KMS-11 (cell line): ENCODE data around the gene ZFP62.

Experiments used
- H2AFZ ChIP-seq: fragments of 200-600 bp; sonication (generic); 2 replicates; pipeline ENCODE4 v1.6.1; 2016; ENCODE audit warnings: antibody characterized with exemption, mixed run types, low read depth
- H3K27ac ChIP-seq: fragments of 200-600 bp; sonication (generic); 2 replicates; pipeline ENCODE4 v1.6.1; 2016; ENCODE audit warnings: mild to moderate bottlenecking, mixed run types
- H3K27me3 ChIP-seq: fragments of 200-600 bp; sonication (generic); 2 replicates; pipeline ENCODE4 v1.6.1; 2017; ENCODE audit warnings: mild to moderate bottlenecking, low read depth, mixed run types, moderate library complexity; ENCODE audit not compliant: insufficient read depth
- H3K36me3 ChIP-seq: fragments of 200-600 bp; sonication (generic); 2 replicates; pipeline ENCODE4 v1.6.1; 2017; ENCODE audit warnings: mild to moderate bottlenecking, mixed run types; ENCODE audit not compliant: insufficient read depth
- H3K4me1 ChIP-seq: fragments of 200-600 bp; sonication (generic); 2 replicates; pipeline ENCODE4 v1.6.1; 2016; ENCODE audit warnings: mild to moderate bottlenecking, low read depth, mixed run types; ENCODE audit not compliant: poor library complexity, severe bottlenecking
- H3K4me2 ChIP-seq: fragments of 200-600 bp; sonication (generic); 2 replicates; pipeline ENCODE4 v1.7.0; 2016; ENCODE audit warnings: mild to moderate bottlenecking, mixed run types
- H3K4me3 ChIP-seq: fragments of 200-600 bp; sonication (generic); IDR thresholded peaks from 2 replicates; pipeline ENCODE4 v1.6.1; 2017; ENCODE audit warnings: low read depth, low read length, mixed read lengths; ENCODE audit not compliant: insufficient read depth
- H3K79me2 ChIP-seq: fragments of 200-600 bp; sonication (generic); 2 replicates; pipeline ENCODE4 v1.6.1; 2016; ENCODE audit warnings: low read depth, mixed run types; ENCODE audit not compliant: insufficient read depth
- H3K9ac ChIP-seq: fragments of 200-600 bp; sonication (generic); 2 replicates; pipeline ENCODE4 v1.6.1; 2016; ENCODE audit warnings: mild to moderate bottlenecking, mixed run types
- H4K20me1 ChIP-seq: fragments of 200-600 bp; sonication (generic); 2 replicates; pipeline ENCODE4 v1.6.1; 2016; ENCODE audit warnings: mild to moderate bottlenecking, mixed run types; ENCODE audit not compliant: insufficient read depth
- CTCF ChIP-seq: fragments of 200-600 bp; sonication (generic); conservative IDR thresholded peaks from 2 replicates; pipeline ENCODE4 v1.6.1; 2017; ENCODE audit warnings: low read depth, mild to moderate bottlenecking, antibody characterized with exemption, low read length, moderate library complexity, mixed read lengths

ZFP62 gene

GRCh38 chr5:180839935-180840334 lies 21.1 kb downstream of the ZFP62 start:
- Histone ChIP-seq H3K9ac (no peak overlapping the region), H3K27me3 (no peaks in the 10 kb centered on the region), H3K4me3 (no peak overlapping the region), H3K4me2 (no peak overlapping the region), H3K4me1 (no peaks in the 10 kb centered on the region), H2AFZ (no peak overlapping the region), H3K36me3 (no peaks in the 10 kb centered on the region; the same call in 1 of the 2 replicates), H4K20me1 (no peaks in the 10 kb centered on the region), H3K79me2 (no peaks in the 10 kb centered on the region), H3K27ac (no peak overlapping the region)
- TF ChIP-seq CTCF = no peak

GRCh38 chr5:180839227-180839626 lies 21.8 kb downstream of the ZFP62 start:
- no peaks in the 10 kb centered on the region for H4K20me1 ChIP-seq

GRCh38 chr5:180837478-180837877 lies 23.6 kb downstream of the ZFP62 start:
- H3K4me2 ChIP-seq = no peak overlapping the region
- H3K36me3 ChIP-seq = no peaks in the 10 kb centered on the region; the same call in 1 of the 2 replicates
- H2AFZ ChIP-seq = no peak overlapping the region
- H3K79me2 ChIP-seq = 0 out of 2 replicates have a peak, but pooled peaks cover 2% of the 10 kb centered on the region
- H3K27ac ChIP-seq = no peak overlapping the region
- no peaks in the 10 kb centered on the region for H3K27me3 ChIP-seq
- no peaks in the 10 kb centered on the region for H4K20me1 ChIP-seq
- H3K4me3 ChIP-seq = no peak overlapping the region
- TF ChIP-seq CTCF = no peak
- H3K4me1 ChIP-seq = peaks cover 9% of the 10 kb centered on the region
- no peak overlapping the region for H3K9ac ChIP-seq

More at GRCh38 chr5:180839227-180839626, 21.8 kb downstream of the ZFP62 start:
- Histone ChIP-seq H3K4me2 (no peak overlapping the region), H2AFZ (no peak overlapping the region), H3K36me3 (no peaks in the 10 kb centered on the region; the same call in 1 of the 2 replicates), H3K27ac (no peak overlapping the region), H3K79me2 (no peaks in the 10 kb centered on the region), H3K27me3 (no peaks in the 10 kb centered on the region), H3K4me3 (no peak overlapping the region), H3K9ac (no peak overlapping the region), H3K4me1 (no peaks in the 10 kb centered on the region)
- TF ChIP-seq CTCF = no peak

GRCh38 chr5:180832638-180833068 lies 28.4 kb downstream of the ZFP62 start:
- Histone ChIP-seq H3K36me3 (no peaks in the 10 kb centered on the region; the same call in 1 of the 2 replicates), H3K27ac (peak overlapping the region; percentile 87; the same call in 1 of the 2 replicates), H4K20me1 (no peaks in the 10 kb centered on the region), H3K9ac (0 out of 2 replicates have a peak overlapping the region, but pooled peaks have one; percentile 87), H3K4me3 (no peak overlapping the region), H2AFZ (no peak overlapping the region), H3K27me3 (no peaks in the 10 kb centered on the region), H3K79me2 (peaks cover 25% of the 10 kb centered on the region; the same call in 1 of the 2 replicates), H3K4me1 (peaks cover 21% of the 10 kb centered on the region), H3K4me2 (peak overlapping the region; percentile 80)
- TF ChIP-seq CTCF = no peak
